T-cell (primary cell): Measurements from ENCODE around the gene TJP2. TPM values are rescaled to one million over a fixed set of nuclear protein-coding genes. Genes with fewer than 3 reads are reported as not detected.

Experiments used
- ATAC-seq, 4 experiments: fragments of 200-7000 bp in 3 of 4; fragments of 150-1000 bp in 1 of 4; cut with Tn5 transposase; replicated peaks in 1 of 4; 1 replicate in 3 of 4; 2 replicates in 1 of 4; pipeline ENCODE4 v1.10.0; 2021; ENCODE audit warnings: moderate library complexity in 3 of 4, mild to moderate bottlenecking in 2 of 4, moderate number of reproducible peaks in 1 of 4
- CTCF ChIA-PET, 2 donors: fragments of 300-600 bp; sonication (Branson Sonifier 250); formaldehyde crosslinking; loops; one replicate each; lab custom pipeline; 2022; ENCODE audit warnings: antibody characterized with exemption in 2 of 2; lab: Charles Lee
- POLR2A ChIA-PET, 2 donors: fragments of 300-600 bp; sonication (Branson Sonifier 250); formaldehyde crosslinking; loops; one replicate each; lab custom pipeline; 2022; ENCODE audit warnings: antibody characterized with exemption in 2 of 2; lab: Charles Lee
- DNase-seq, 35 experiments: peaks; one replicate each; pipeline versions ENCODE4 v3.0.0 to v3.0.0-alpha.2; 2013 to 2023
- H3K27ac ChIP-seq: one replicate; pipeline ENCODE4 v1.5.1; 2013; ENCODE audit warnings: low read length
- H3K27me3 ChIP-seq, 2 experiments: replicated peaks in 1 of 2; 1 replicate in 1 of 2; 2 replicates in 1 of 2; pipeline versions ENCODE4 v1.6.1 to v1.7.0; 2013; ENCODE audit warnings: low read length in 1 of 2, mixed read lengths in 1 of 2; ENCODE audit not compliant: control insufficient read depth in 2 of 2, insufficient read depth in 2 of 2; ENCODE audit errors: extremely low read depth in 1 of 2
- H3K36me3 ChIP-seq, 2 donors: 1 replicate in 1 of 2; 2 replicates in 1 of 2; pipeline versions ENCODE4 v1.6.1 to v1.7.0; 2013; ENCODE audit warnings: low read length in 1 of 2; ENCODE audit not compliant: control insufficient read depth in 2 of 2, insufficient read depth in 1 of 2; ENCODE audit errors: extremely low read depth in 1 of 2
- H3K4me1 ChIP-seq, 2 experiments: 1 replicate in 1 of 2; 2 replicates in 1 of 2; pipeline versions ENCODE4 v1.6.1 to v1.7.0; 2013; ENCODE audit warnings: low read length in 2 of 2, mixed read lengths in 1 of 2; ENCODE audit not compliant: insufficient read depth in 2 of 2, control insufficient read depth in 1 of 2; ENCODE audit errors: extremely low read depth in 1 of 2
- H3K4me3 ChIP-seq, 2 donors: 1 replicate in 1 of 2; 2 replicates in 1 of 2; pipeline versions ENCODE4 v1.5.1 to v1.7.0; 2013; ENCODE audit warnings: mild to moderate bottlenecking in 2 of 2, low read length in 1 of 2, moderate library complexity in 1 of 2; ENCODE audit not compliant: control insufficient read depth in 1 of 2; ENCODE audit errors: extremely low read depth in 1 of 2
- H3K9me3 ChIP-seq: 2 replicates; pipeline ENCODE4 v1.7.0; 2013
- H3K27ac Mint-ChIP-seq, 2 donors: one replicate each; pipeline ENCODE4 v1.8.0; 2020 to 2021; ENCODE audit warnings: mild to moderate bottlenecking in 2 of 2, mixed read lengths in 2 of 2
- H3K27me3 Mint-ChIP-seq, 2 donors: one replicate each; pipeline ENCODE4 v1.8.0; 2021 to 2022; ENCODE audit warnings: mixed read lengths in 2 of 2
- H3K36me3 Mint-ChIP-seq: one replicate; pipeline ENCODE4 v1.8.0; 2021; ENCODE audit warnings: mixed read lengths
- H3K4me1 Mint-ChIP-seq, 3 donors: one replicate each; pipeline ENCODE4 v1.8.0; 2020 to 2022; ENCODE audit warnings: mixed read lengths in 3 of 3, mild to moderate bottlenecking in 1 of 3
- H3K4me3 Mint-ChIP-seq, 3 donors: one replicate each; pipeline ENCODE4 v1.8.0; 2020 to 2022; ENCODE audit warnings: mild to moderate bottlenecking in 3 of 3, mixed read lengths in 3 of 3, moderate library complexity in 3 of 3
- H3K9me3 Mint-ChIP-seq, 3 donors: one replicate each; pipeline ENCODE4 v1.8.0; 2020 to 2022; ENCODE audit warnings: mixed read lengths in 3 of 3
- WGBS: methylation state at CpG from one replicate; pipeline ENCODE4 v1.1.5; 2013; ENCODE audit warnings: missing lambda C conversion rate; ENCODE audit not compliant: insufficient coverage; 5-methylcytosine and 5-hydroxymethylcytosine counted together
- total RNA-seq, 35 experiments: library from RNA in 6 of 35; stranded (reverse) in 6 of 35; fragments of 120-200 nt in 1 of 35; gene quantifications; one replicate each; pipeline versions ENCODE4 v1.2.1 to v1.2.4 and lab custom pipeline; 2013 to 2026

Gene TJP2
- total RNA-seq, 5 donors from 2014 or later (not counting 1 experiment from before 2014, with no cell fraction given) = 6.4 to 10.4 (median 6.6) TPM

DNA sequence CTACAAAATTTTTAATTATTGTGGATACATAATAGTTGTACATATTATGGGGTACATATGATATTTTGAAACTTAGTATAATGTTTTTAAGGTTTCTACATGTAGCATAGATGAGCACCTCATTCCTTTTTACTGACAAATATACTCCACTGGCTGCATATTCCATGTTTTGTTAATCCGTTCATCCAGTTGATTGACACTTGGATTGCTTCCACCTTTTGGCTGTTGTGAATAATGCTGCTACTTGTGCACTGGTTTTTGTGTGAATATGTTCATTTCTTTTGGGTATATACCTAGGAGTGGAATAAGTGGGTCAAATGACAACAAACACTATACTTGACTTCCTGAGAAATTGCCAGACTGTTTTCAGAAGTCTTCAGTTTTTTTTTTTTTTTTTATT lies 148.2 kb downstream of the TJP2 start:
- ChIA-PET CTCF (no interaction called here), POLR2A (interaction anchor here (0.6 to 0.7 kb wide), 2 partner anchors 66 to 390 kb away, joined by 3 to 9 read pairs; no protein-coding TSS in a partner anchor)
- Mint-ChIP-seq H3K9me3 (no peaks in the 10 kb centered on the region), H3K4me1 (peaks cover 0 to 7% (median 7%) of the 10 kb centered on the region in 3 donors), H3K27me3 (peaks cover 40 to 53% of the 10 kb centered on the region in 2 donors), H3K27ac (no peak overlapping the region), H3K4me3 (no peak overlapping the region), H3K36me3 (no peaks in the 10 kb centered on the region)
- H3K27ac ChIP-seq = no peak overlapping the region
- ATAC-seq (no peak), DNase-seq (no peak)
- H3K9me3 ChIP-seq = no peaks in the 10 kb centered on the region
- H3K4me3 ChIP-seq = no peak overlapping the region
- H3K36me3 ChIP-seq = no peaks in the 10 kb centered on the region
- WGBS = no CpG with 5 or more reads among the region's 1 CpG
- H3K27me3 ChIP-seq = peaks cover 3 to 23% of the 10 kb centered on the region in 2 experiments
- H3K4me1 ChIP-seq = no peaks in the 10 kb centered on the region

DNA sequence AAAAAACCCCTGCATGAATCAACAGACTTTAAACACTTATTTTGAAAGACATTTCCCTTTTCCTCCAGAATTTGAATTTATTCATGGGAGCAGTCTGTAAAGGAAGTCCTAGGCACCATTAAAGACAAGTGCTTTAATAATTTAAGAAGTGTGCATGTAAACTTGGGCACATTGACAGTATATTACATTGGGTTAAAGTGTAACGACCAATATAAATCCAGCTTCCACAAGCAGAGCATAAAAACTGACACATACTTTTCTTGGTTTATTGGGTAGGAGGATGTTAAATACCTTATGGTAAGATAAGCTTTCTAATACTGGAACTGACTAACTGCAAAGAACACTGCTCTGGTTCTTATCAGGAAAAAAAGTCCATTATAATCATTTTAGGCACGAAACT lies 149.8 kb downstream of the TJP2 start:
- no peaks in the 10 kb centered on the region for H3K4me1 ChIP-seq
- H3K4me1 Mint-ChIP-seq = peaks cover 0 to 7% (median 7%) of the 10 kb centered on the region in 3 donors
- CTCF ChIA-PET = no interaction called here
- H3K36me3 ChIP-seq = no peaks in the 10 kb centered on the region
- ATAC-seq (no peak), DNase-seq (no peak)
- POLR2A ChIA-PET = no interaction called here
- H3K27me3 Mint-ChIP-seq = peaks cover 40 to 44% of the 10 kb centered on the region in 2 donors
- H3K4me3 ChIP-seq = no peak overlapping the region
- H3K27me3 ChIP-seq = peaks cover 6 to 23% of the 10 kb centered on the region in 2 experiments
- H3K4me3 Mint-ChIP-seq = no peak overlapping the region
- WGBS = no CpG with 5 or more reads among the region's 2 CpGs
- H3K36me3 Mint-ChIP-seq = no peaks in the 10 kb centered on the region
- H3K9me3 ChIP-seq = no peaks in the 10 kb centered on the region
- H3K9me3 Mint-ChIP-seq = no peaks in the 10 kb centered on the region
- no peak overlapping the region for H3K27ac ChIP-seq
- H3K27ac Mint-ChIP-seq = no peak overlapping the region

Other genes with a start within 250 kb of the TJP2 start
- not detected for gene PRKACG, start 160.2 kb upstream of the TJP2 start, total RNA-seq
- gene FXN, start 138.5 kb upstream of the TJP2 start, total RNA-seq = 10 to 100 TPM; 13.1 to 20.3 (median 15.9) TPM
- gene ENTREP1, start 150.9 kb downstream of the TJP2 start, total RNA-seq = under 1 TPM in 2 of 5 donors, not detected in 3; 0.13 to 0.16 TPM